ENCODE data around the gene ELK4.

DNA sequence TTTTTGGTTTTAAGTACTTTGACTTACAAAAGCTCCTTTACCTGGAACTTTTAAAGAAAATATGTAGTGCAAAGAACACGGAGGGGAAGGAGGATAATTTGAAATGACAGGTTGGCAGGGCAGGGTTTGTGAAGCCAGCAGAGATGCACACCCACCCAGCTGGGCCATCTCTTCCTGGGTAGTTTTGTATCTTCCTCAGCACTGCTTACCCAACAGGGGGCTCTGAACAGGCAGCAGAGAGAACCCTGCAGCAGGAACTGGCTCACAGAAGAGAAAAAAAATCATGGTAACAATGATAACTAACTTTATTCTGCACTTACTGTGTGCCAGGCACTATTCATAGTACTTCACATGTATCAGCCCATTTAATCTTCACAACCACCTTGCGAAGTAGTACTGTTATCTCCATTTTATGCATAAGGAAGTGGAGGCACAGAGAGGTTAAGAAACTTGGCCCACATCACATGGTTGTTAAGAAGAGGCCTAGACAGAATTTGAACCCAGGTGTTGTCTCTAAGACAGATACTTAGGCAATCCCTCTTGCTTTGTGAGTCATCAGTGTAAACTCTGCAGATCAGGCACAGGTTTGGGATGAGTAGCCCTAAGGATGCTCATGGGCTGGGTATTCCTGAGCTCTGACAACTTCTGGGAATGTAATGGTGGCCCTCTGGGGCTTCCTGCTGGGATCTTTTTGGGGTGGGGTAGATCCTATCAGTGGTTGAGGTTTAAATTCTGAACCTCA is 60.8 kb downstream of the ELK4 start:
- TF ChIP-seq STAT5B (CRISPR knock-in tag; IDR thresholded peaks at IDR 0.05) = no peak
- TF ChIP-seq, protein P1, sequence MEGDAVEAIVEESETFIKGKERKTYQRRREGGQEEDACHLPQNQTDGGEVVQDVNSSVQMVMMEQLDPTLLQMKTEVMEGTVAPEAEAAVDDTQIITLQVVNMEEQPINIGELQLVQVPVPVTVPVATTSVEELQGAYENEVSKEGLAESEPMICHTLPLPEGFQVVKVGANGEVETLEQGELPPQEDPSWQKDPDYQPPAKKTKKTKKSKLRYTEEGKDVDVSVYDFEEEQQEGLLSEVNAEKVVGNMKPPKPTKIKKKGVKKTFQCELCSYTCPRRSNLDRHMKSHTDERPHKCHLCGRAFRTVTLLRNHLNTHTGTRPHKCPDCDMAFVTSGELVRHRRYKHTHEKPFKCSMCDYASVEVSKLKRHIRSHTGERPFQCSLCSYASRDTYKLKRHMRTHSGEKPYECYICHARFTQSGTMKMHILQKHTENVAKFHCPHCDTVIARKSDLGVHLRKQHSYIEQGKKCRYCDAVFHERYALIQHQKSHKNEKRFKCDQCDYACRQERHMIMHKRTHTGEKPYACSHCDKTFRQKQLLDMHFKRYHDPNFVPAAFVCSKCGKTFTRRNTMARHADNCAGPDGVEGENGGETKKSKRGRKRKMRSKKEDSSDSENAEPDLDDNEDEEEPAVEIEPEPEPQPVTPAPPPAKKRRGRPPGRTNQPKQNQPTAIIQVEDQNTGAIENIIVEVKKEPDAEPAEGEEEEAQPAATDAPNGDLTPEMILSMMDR (CRISPR knock-in tag; IDR thresholded peaks at IDR 0.05) = no peak
- TF ChIP-seq MXD4 (CRISPR knock-in tag; IDR thresholded peaks at IDR 0.05) = no peak
- TF ChIP-seq, protein P2, sequence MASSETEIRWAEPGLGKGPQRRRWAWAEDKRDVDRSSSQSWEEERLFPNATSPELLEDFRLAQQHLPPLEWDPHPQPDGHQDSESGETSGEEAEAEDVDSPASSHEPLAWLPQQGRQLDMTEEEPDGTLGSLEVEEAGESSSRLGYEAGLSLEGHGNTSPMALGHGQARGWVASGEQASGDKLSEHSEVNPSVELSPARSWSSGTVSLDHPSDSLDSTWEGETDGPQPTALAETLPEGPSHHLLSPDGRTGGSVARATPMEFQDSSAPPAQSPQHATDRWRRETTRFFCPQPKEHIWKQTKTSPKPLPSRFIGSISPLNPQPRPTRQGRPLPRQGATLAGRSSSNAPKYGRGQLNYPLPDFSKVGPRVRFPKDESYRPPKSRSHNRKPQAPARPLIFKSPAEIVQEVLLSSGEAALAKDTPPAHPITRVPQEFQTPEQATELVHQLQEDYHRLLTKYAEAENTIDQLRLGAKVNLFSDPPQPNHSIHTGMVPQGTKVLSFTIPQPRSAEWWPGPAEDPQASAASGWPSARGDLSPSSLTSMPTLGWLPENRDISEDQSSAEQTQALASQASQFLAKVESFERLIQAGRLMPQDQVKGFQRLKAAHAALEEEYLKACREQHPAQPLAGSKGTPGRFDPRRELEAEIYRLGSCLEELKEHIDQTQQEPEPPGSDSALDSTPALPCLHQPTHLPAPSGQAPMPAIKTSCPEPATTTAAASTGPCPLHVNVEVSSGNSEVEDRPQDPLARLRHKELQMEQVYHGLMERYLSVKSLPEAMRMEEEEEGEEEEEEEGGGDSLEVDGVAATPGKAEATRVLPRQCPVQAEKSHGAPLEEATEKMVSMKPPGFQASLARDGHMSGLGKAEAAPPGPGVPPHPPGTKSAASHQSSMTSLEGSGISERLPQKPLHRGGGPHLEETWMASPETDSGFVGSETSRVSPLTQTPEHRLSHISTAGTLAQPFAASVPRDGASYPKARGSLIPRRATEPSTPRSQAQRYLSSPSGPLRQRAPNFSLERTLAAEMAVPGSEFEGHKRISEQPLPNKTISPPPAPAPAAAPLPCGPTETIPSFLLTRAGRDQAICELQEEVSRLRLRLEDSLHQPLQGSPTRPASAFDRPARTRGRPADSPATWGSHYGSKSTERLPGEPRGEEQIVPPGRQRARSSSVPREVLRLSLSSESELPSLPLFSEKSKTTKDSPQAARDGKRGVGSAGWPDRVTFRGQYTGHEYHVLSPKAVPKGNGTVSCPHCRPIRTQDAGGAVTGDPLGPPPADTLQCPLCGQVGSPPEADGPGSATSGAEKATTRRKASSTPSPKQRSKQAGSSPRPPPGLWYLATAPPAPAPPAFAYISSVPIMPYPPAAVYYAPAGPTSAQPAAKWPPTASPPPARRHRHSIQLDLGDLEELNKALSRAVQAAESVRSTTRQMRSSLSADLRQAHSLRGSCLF (CRISPR knock-in tag; IDR thresholded peaks at IDR 0.05; ENCODE audit: borderline replicate concordance) = no peak
- TF ChIP-seq, protein P3, sequence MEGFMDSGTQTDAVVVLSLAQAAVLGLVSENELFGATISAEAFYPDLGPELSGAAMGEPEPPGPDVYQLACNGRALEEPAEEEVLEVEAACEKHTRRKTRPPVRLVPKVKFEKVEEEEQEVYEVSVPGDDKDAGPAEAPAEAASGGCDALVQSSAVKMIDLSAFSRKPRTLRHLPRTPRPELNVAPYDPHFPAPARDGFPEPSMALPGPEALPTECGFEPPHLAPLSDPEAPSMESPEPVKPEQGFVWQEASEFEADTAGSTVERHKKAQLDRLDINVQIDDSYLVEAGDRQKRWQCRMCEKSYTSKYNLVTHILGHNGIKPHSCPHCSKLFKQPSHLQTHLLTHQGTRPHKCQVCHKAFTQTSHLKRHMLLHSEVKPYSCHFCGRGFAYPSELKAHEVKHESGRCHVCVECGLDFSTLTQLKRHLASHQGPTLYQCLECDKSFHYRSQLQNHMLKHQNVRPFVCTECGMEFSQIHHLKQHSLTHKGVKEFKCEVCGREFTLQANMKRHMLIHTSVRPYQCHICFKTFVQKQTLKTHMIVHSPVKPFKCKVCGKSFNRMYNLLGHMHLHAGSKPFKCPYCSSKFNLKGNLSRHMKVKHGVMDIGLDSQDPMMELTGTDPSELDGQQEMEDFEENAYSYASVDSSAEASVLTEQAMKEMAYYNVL (CRISPR knock-in tag; IDR thresholded peaks at IDR 0.05; ENCODE audit: borderline replicate concordance) = no peak
- no peak for TF ChIP-seq MEIS2 (CRISPR knock-in tag; IDR thresholded peaks at IDR 0.05)
- TF ChIP-seq ZBTB42 (CRISPR knock-in tag; IDR thresholded peaks at IDR 0.05) = no peak
- TF ChIP-seq CENPX (CRISPR knock-in tag; IDR thresholded peaks at IDR 0.05) = no peak
- no peak for TF ChIP-seq HES4 (CRISPR knock-in tag; IDR thresholded peaks at IDR 0.05; ENCODE audit: borderline replicate concordance)
- no peak for TF ChIP-seq ZNF776 (CRISPR knock-in tag; IDR thresholded peaks at IDR 0.05)
- TF ChIP-seq, protein P4, sequence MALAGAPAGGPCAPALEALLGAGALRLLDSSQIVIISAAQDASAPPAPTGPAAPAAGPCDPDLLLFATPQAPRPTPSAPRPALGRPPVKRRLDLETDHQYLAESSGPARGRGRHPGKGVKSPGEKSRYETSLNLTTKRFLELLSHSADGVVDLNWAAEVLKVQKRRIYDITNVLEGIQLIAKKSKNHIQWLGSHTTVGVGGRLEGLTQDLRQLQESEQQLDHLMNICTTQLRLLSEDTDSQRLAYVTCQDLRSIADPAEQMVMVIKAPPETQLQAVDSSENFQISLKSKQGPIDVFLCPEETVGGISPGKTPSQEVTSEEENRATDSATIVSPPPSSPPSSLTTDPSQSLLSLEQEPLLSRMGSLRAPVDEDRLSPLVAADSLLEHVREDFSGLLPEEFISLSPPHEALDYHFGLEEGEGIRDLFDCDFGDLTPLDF (CRISPR knock-in tag; IDR thresholded peaks at IDR 0.05) = no peak
- no peak for TF ChIP-seq MYC (CRISPR knock-in tag; IDR thresholded peaks at IDR 0.05; ENCODE audit: borderline replicate concordance)
